HFFc6 (cell line): Measurements from ENCODE around the gene DRAP1. TPM values are rescaled to one million over a fixed set of nuclear protein-coding genes. Genes with fewer than 3 reads are reported as not detected.

Experiments used
- DNase-seq: peaks from one replicate; pipeline ENCODE4 v3.0.0-alpha.2; 2018
- H3K27ac Mint-ChIP-seq: 2 replicates; pipeline ENCODE4 v1.8.0; 2020; ENCODE audit warnings: mild to moderate bottlenecking, mixed read lengths
- H3K27me3 Mint-ChIP-seq: 2 replicates; pipeline ENCODE4 v1.8.0; 2021; ENCODE audit warnings: mild to moderate bottlenecking, moderate library complexity, mixed read lengths; ENCODE audit not compliant: insufficient read depth
- H3K36me3 Mint-ChIP-seq: 2 replicates; pipeline ENCODE4 v1.8.0; 2021; ENCODE audit warnings: low read depth, mixed read lengths
- H3K4me1 Mint-ChIP-seq: 2 replicates; pipeline ENCODE4 v1.8.0; 2020; ENCODE audit warnings: low read depth, mixed read lengths
- H3K4me3 Mint-ChIP-seq: 2 replicates; pipeline ENCODE4 v1.8.0; 2020; ENCODE audit warnings: mild to moderate bottlenecking, moderate library complexity, mixed read lengths
- H3K9me3 Mint-ChIP-seq: 2 replicates; pipeline ENCODE4 v1.8.0; 2020; ENCODE audit warnings: mild to moderate bottlenecking, mixed read lengths
- CTCF ChIP-seq: fragments of 200-600 bp; sonication (generic); IDR thresholded peaks from 2 replicates; pipeline ENCODE4 v1.5.0; 2021; ENCODE audit warnings: antibody characterized with exemption, mild to moderate bottlenecking
- total RNA-seq, 6 experiments: library from RNA; stranded (reverse); fragmentation: NEBNext Ultra II Directional; extraction: Animal tissue kit (Norgen Biotek cat#: 25700); gene quantifications; 2 replicates in 1 of 6; 3 replicates in 5 of 6; pipeline ENCODE4 v1.2.3, GENCODE V29; 2021

Gene DRAP1
- total RNA-seq, 6 experiments from 2014 or later = 362 to 687 (median 615) TPM

GRCh38 chr11:65937766-65938165, 18.5 kb downstream of the DRAP1 start:
- Mint-ChIP-seq H3K9me3 (no peaks in the 10 kb centered on the region), H3K4me1 (peaks cover 34% of the 10 kb centered on the region), H3K27ac (no peak overlapping the region), H3K36me3 (no peaks in the 10 kb centered on the region), H3K4me3 (no peak overlapping the region), H3K27me3 (peaks cover 7% of the 10 kb centered on the region)
- TF ChIP-seq CTCF = no peak
- no peak for DNase-seq

GRCh38 chr11:65941720-65942310, 22.6 kb downstream of the DRAP1 start:
- Mint-ChIP-seq H3K27ac (peak overlapping the region; percentile 94), H3K4me3 (peak overlapping the region; percentile 74), H3K9me3 (no peaks in the 10 kb centered on the region), H3K36me3 (no peaks in the 10 kb centered on the region), H3K27me3 (peaks cover 8% of the 10 kb centered on the region), H3K4me1 (peaks cover 28% of the 10 kb centered on the region)
- no peak for DNase-seq
- TF ChIP-seq CTCF = no peak

GRCh38 chr11:65942531-65942930, 23.3 kb downstream of the DRAP1 start:
- Mint-ChIP-seq H3K4me1 (peaks cover 28% of the 10 kb centered on the region), H3K27me3 (peaks cover 9% of the 10 kb centered on the region), H3K27ac (peak overlapping the region; percentile 54), H3K4me3 (no peak overlapping the region), H3K9me3 (no peaks in the 10 kb centered on the region), H3K36me3 (no peaks in the 10 kb centered on the region)
- no peak for TF ChIP-seq CTCF
- no peak for DNase-seq

GRCh38 chr11:65944191-65944590, 25.0 kb downstream of the DRAP1 start:
- peaks cover 8% of the 10 kb centered on the region for H3K27me3 Mint-ChIP-seq
- no peak overlapping the region for H3K27ac Mint-ChIP-seq

GRCh38 chr11:65944767-65945166, 25.5 kb downstream of the DRAP1 start:
- Mint-ChIP-seq H3K36me3 (no peaks in the 10 kb centered on the region), H3K4me1 (peaks cover 34% of the 10 kb centered on the region), H3K9me3 (no peaks in the 10 kb centered on the region), H3K27ac (no peak overlapping the region), H3K27me3 (peaks cover 8% of the 10 kb centered on the region), H3K4me3 (no peak overlapping the region)
- DNase-seq = no peak
- no peak for TF ChIP-seq CTCF

More at GRCh38 chr11:65944191-65944590, 25.0 kb downstream of the DRAP1 start:
- no peaks in the 10 kb centered on the region for H3K36me3 Mint-ChIP-seq
- DNase-seq = no peak
- H3K4me1 Mint-ChIP-seq = peaks cover 33% of the 10 kb centered on the region
- no peak overlapping the region for H3K4me3 Mint-ChIP-seq
- no peaks in the 10 kb centered on the region for H3K9me3 Mint-ChIP-seq
- no peak for TF ChIP-seq CTCF
